Tibial nerve (tissue), 4 donors: ENCODE results near the gene CFI. TPM values are rescaled to one million over a fixed set of nuclear protein-coding genes. Genes with fewer than 3 reads are reported as not detected.

Experiments
- DNase-seq, 2 donors: peaks; one replicate each; pipeline ENCODE4 v3.0.0-alpha.2; 2019; ENCODE audit warnings: low spot score in 2 of 2
- H3K27ac ChIP-seq, 4 donors: fragments of 200-600 bp; sonication (generic) in 3 of 4; one replicate each; pipeline ENCODE4 v1.5.1; 2017 to 2019; ENCODE audit warnings: mild to moderate bottlenecking in 1 of 4
- H3K27me3 ChIP-seq, 2 donors: fragments of 200-600 bp; sonication (generic) in 1 of 2; one replicate each; pipeline versions ENCODE4 v1.5.1 to v1.6.0; 2017 to 2019
- H3K36me3 ChIP-seq, 3 donors: fragments of 200-600 bp; sonication (generic); one replicate each; pipeline ENCODE4 v1.5.1; 2018 to 2019
- H3K4me1 ChIP-seq, 4 donors: fragments of 200-600 bp; sonication (generic) in 3 of 4; one replicate each; pipeline ENCODE4 v1.5.1; 2017 to 2019
- H3K4me3 ChIP-seq, 4 donors: fragments of 200-600 bp; sonication (generic) in 3 of 4; one replicate each; pipeline ENCODE4 v1.5.1; 2017 to 2019; ENCODE audit warnings: mild to moderate bottlenecking in 1 of 4, moderate library complexity in 1 of 4
- H3K9me3 ChIP-seq, 4 donors: fragments of 200-600 bp; sonication (generic) in 3 of 4; one replicate each; pipeline ENCODE4 v1.5.1; 2017 to 2019
- CTCF ChIP-seq, 5 experiments: fragments of 200-600 bp in 3 of 5; fragments of 450-650 bp in 2 of 5; sonication (generic) in 3 of 5; IDR thresholded peaks; one replicate each; pipeline ENCODE4 v1.5.1; 2016 to 2019; ENCODE audit warnings: antibody characterized with exemption in 5 of 5, mild to moderate bottlenecking in 3 of 5, moderate library complexity in 2 of 5
- EP300 ChIP-seq, 2 donors: sonication (generic); formaldehyde crosslinking; IDR thresholded peaks; one replicate each; pipeline ENCODE4 v1.6.1; 2017; ENCODE audit warnings: antibody characterized with exemption in 2 of 2, mild to moderate bottlenecking in 1 of 2
- POLR2A ChIP-seq, 2 donors: fragments of 450-650 bp; IDR thresholded peaks; one replicate each; pipeline ENCODE4 v1.6.1; 2017; ENCODE audit warnings: antibody characterized with exemption in 2 of 2, mild to moderate bottlenecking in 2 of 2, moderate library complexity in 2 of 2
- WGBS, 2 donors: methylation state at CpG; one replicate each; pipeline ENCODE4 v1.1.5; 2018; 5-methylcytosine and 5-hydroxymethylcytosine counted together
- total RNA-seq, 4 donors: library from RNA; depleted of rRNA; stranded (reverse); fragments of >200 nt; gene quantifications; one replicate each; pipeline ENCODE4 v1.1.0, GENCODE V29; 2016

Gene CFI
- total RNA-seq, 4 donors from 2014 or later, result 23.7 to 34.3 (median 26.6) TPM

GRCh38 chr4:109719604-109720003 lies 82.2 kb downstream of the CFI start:
- DNase-seq, result no peak
- no peaks in the 10 kb centered on the region for H3K4me1 ChIP-seq
- no peaks in the 10 kb centered on the region for H3K9me3 ChIP-seq
- no peak overlapping the region for H3K27ac ChIP-seq
- H3K27me3 ChIP-seq, result no peaks in the 10 kb centered on the region
- no peak for TF ChIP-seq CTCF (IDR thresholded peaks at IDR 0.05)
- TF ChIP-seq EP300 (IDR thresholded peaks at IDR 0.05), result no peak
- TF ChIP-seq POLR2A (IDR thresholded peaks at IDR 0.05), result no peak
- H3K4me3 ChIP-seq, result no peak overlapping the region
- 93 to 97% methylated on average over 4 of the region's 4 CpGs for WGBS, 2 donors
- H3K36me3 ChIP-seq, result peaks cover 0 to 26% (median 0%) of the 10 kb centered on the region in 3 donors

- DNase-seq, result no peak
- no peaks in the 10 kb centered on the region for H3K27me3 ChIP-seq
- no peak overlapping the region for H3K4me3 ChIP-seq
- no peaks in the 10 kb centered on the region for H3K9me3 ChIP-seq
- H3K4me1 ChIP-seq, result no peaks in the 10 kb centered on the region
- no peak for TF ChIP-seq EP300 (IDR thresholded peaks at IDR 0.05)
- TF ChIP-seq POLR2A (IDR thresholded peaks at IDR 0.05), result no peak
- no peak for TF ChIP-seq CTCF (IDR thresholded peaks at IDR 0.05)
- 95 to 98% methylated on average over 1 of the region's 1 CpG for WGBS, 2 donors
- no peak overlapping the region for H3K27ac ChIP-seq
- peaks cover 0 to 34% (median 0%) of the 10 kb centered on the region in 3 donors for H3K36me3 ChIP-seq
Observed at GRCh38 chr4:109718759-109719158, 83.0 kb downstream of the CFI start.

GRCh38 chr4:109713500-109713899 lies 88.3 kb downstream of the CFI start:
- peaks cover 0 to 67% (median 0%) of the 10 kb centered on the region in 3 donors for H3K36me3 ChIP-seq
- H3K27ac ChIP-seq, result no peak overlapping the region

GRCh38 chr4:109708990-109709389 lies 92.8 kb downstream of the CFI start:
- no peaks in the 10 kb centered on the region for H3K27me3 ChIP-seq
- H3K4me3 ChIP-seq, result no peak overlapping the region
- no peak for DNase-seq
- no peak overlapping the region for H3K27ac ChIP-seq
- peaks cover 0 to 7% (median 0%) of the 10 kb centered on the region in 4 donors for H3K4me1 ChIP-seq
- H3K9me3 ChIP-seq, result no peaks in the 10 kb centered on the region
- WGBS, 2 donors, result 86 to 100% methylated on average over 1 of the region's 1 CpG
- TF ChIP-seq CTCF (IDR thresholded peaks at IDR 0.05) (no peak), EP300 (IDR thresholded peaks at IDR 0.05) (no peak), POLR2A (IDR thresholded peaks at IDR 0.05) (no peak)
- H3K36me3 ChIP-seq, result peaks cover 0 to 39% (median 0%) of the 10 kb centered on the region in 3 donors

More at GRCh38 chr4:109713500-109713899, 88.3 kb downstream of the CFI start:
- Histone ChIP-seq H3K9me3 (no peaks in the 10 kb centered on the region), H3K4me3 (no peak overlapping the region), H3K4me1 (no peaks in the 10 kb centered on the region), H3K27me3 (no peaks in the 10 kb centered on the region)
- no peak for DNase-seq
- TF ChIP-seq EP300 (IDR thresholded peaks at IDR 0.05), result no peak
- TF ChIP-seq CTCF (IDR thresholded peaks at IDR 0.05), result no peak
- no peak for TF ChIP-seq POLR2A (IDR thresholded peaks at IDR 0.05)
- WGBS, 2 donors, result 95 to 96% methylated on average over 3 of the region's 3 CpGs

GRCh38 chr4:109708435-109708834 lies 93.4 kb downstream of the CFI start:
- Histone ChIP-seq H3K4me3 (no peak overlapping the region), H3K27me3 (no peaks in the 10 kb centered on the region), H3K4me1 (peaks cover 0 to 12% (median 0%) of the 10 kb centered on the region in 4 donors), H3K36me3 (peaks cover 0 to 33% (median 0%) of the 10 kb centered on the region in 3 donors), H3K9me3 (no peaks in the 10 kb centered on the region), H3K27ac (no peak overlapping the region)
- DNase-seq, result no peak
- TF ChIP-seq POLR2A (IDR thresholded peaks at IDR 0.05) (no peak), EP300 (IDR thresholded peaks at IDR 0.05) (no peak), CTCF (IDR thresholded peaks at IDR 0.05) (no peak)
- 61 to 65% methylated on average over 2 of the region's 2 CpGs for WGBS, 2 donors
